C4-2B (cell line): ENCODE data around the gene GLUD1.

Experiments used
- H3K27ac ChIP-seq: fragments of 450-650 bp; 2 replicates; pipeline ENCODE4 v1.5.1; 2017
- CTCF ChIP-seq: fragments of 450-650 bp; conservative IDR thresholded peaks from 2 replicates; pipeline ENCODE4 v1.5.1; 2017; ENCODE audit warnings: mild to moderate bottlenecking
- ZFX ChIP-seq: fragments of 450-650 bp; IDR thresholded peaks from 2 replicates; pipeline ENCODE4 v1.6.1; 2017

The GLUD1 gene

DNA sequence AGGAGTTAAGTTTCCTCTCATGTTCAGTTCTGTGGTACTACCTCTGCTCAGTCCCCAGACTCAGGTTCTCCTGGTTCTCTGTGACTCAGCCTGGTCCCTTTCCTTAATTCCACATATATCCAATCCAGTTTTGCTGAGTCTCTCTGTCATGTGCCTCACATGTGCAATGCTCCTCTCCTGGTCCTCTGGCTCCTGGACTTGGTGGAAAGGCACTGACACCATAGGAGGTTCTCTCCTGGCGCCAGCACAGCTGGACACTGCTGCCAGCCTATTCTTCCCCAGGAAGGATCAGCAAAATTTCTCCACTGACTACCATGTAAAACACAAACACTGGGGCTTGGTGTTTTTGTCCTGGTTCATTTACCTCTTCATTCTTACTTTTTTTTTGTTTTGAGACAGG, 27.8 kb downstream of the GLUD1 start:
- no peak overlapping the region for H3K27ac ChIP-seq
- TF ChIP-seq ZFX (no peak), CTCF (no peak)

GRCh38 chr10:87066178-87066577, 28.5 kb downstream of the GLUD1 start:
- H3K27ac ChIP-seq = no peak overlapping the region
- TF ChIP-seq CTCF (no peak), ZFX (no peak)

- TF ChIP-seq CTCF (no peak), ZFX (no peak)
- no peak overlapping the region for H3K27ac ChIP-seq
Observed at GRCh38 chr10:87064651-87065050, 30.0 kb downstream of the GLUD1 start.

DNA sequence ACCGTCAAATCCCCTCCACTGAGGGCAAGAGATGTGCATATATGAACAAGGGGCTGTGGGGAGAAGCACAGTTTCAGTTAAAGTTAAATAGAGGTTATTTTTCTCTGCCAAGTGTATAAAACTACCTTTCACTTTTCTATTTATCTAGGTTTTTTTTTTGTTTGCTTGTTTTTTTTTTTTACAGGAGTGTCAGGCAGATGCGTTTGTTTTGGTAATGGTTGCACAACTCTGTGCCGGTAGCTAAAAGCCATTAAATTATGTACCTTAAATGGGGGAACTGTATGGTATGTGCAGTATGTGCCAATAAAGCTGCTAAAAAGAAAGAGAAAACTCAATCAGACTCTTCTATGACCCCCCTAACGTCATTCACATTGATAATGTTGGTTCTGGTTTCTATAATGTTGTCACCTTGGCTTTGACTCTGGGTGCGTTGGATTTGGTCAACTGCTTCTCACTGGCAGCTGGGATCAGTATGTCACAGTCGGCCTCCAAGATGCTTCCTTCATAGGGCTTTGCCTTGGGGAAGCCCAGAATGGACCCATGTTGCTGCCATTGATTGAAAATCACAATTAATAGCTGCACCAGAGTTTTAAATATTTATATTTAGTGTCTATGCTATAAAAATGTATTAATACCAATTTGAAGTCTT, 34.2 kb downstream of the GLUD1 start:
- no peak for TF ChIP-seq CTCF
- no peak for TF ChIP-seq ZFX
- H3K27ac ChIP-seq = no peak overlapping the region

GRCh38 chr10:87059401-87059800, 35.2 kb downstream of the GLUD1 start:
- TF ChIP-seq ZFX (no peak), CTCF (no peak)
- no peak overlapping the region for H3K27ac ChIP-seq

DNA sequence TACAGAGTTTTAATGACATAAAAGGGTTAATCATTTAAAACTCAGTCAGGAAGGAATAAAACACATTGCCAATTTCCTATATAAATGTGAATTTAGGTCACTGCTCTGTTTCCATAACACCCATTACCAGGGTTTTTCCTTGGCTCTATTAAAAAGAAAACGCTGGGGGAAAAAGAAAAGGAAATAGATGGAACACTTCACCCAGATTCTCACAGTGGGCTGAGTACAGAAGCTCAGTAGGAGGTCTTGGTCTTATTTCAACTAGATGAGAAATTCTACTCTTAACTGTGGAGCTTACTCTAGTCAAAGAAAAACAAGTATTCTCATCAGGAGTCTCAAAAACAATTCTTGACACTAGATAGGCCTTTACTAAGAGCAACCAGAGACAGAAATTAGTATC, 36.5 kb downstream of the GLUD1 start:
- no peak for TF ChIP-seq CTCF
- TF ChIP-seq ZFX = no peak
- H3K27ac ChIP-seq = no peak overlapping the region

DNA sequence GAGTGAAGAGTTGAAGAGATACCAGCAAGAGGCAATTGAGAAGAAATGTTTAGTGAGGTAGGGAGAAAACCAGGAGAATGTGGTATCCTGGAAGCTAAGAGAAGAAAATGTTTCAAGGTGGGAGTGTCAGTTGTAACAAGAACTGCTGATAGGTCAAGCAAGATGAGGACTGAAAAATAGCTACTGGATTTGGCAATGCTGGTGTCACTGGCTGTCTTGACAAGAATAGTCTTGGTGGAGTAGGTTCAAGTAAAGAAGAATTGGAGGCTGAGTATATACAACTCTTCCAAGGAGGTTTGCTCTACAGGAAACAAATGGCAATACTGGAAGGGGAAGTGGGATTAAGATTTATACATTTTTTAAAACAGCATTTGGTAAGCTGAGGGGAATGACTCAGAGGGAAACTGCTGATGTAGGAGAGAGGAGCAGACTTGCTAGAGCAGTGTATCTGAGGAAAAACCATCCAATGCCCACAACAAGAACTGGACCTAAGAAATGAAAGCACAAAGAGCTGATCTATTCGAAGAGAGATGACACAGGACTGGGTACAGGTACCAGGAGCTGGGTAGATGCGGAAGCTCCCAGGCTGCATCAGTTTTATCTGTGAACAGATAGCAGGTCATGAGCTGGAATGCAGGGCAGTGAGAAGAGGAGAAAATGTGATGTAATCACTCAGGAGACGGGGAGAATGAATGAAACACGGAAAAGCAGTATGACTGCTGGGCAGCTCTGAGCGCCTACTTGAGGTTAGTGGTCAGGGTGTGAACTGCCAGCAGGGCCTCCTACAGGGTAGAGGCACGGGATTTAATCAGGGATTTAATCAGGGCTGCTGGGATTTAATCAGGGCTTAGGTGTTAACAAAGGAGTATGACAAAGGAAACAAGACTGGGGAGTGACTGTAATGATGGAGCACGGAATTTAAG, 40.0 kb downstream of the GLUD1 start:
- TF ChIP-seq ZFX (no peak), CTCF (no peak)
- H3K27ac ChIP-seq = no peak overlapping the region
